Panc1 (cell line): ENCODE measurements around the gene FIGN. TPM values are rescaled to one million over a fixed set of nuclear protein-coding genes. Genes with fewer than 3 reads are reported as not detected.

Experiments used
- ATAC-seq: fragments of 200-7000 bp; cut with Tn5 transposase; 2 replicates; pipeline ENCODE4 v1.9.1; 2020; ENCODE audit warnings: mild to moderate bottlenecking, moderate library complexity
- BruUV-seq: library from RNA; stranded (reverse); fragments of 400-500 nt; replicated peaks from 2 replicates; lab custom pipeline; 2021; lab: Mats Ljungman, UMichigan
- CTCF ChIA-PET: fragments of 300-600 bp; sonication (Branson Sonifier 250); formaldehyde crosslinking; loops from one replicate; lab custom pipeline; 2022; ENCODE audit warnings: antibody characterized with exemption; lab: Charles Lee
- POLR2A ChIA-PET: fragments of 300-600 bp; sonication (Branson Sonifier 250); formaldehyde crosslinking; loops from one replicate; lab custom pipeline; 2022; ENCODE audit warnings: antibody characterized with exemption; lab: Charles Lee
- DNase-seq: peaks from one replicate; pipeline ENCODE4 v3.0.0-alpha.2; 2010; ENCODE audit warnings: low read depth, low spot score
- H3K27ac ChIP-seq: 2 replicates; pipeline ENCODE4 v1.5.1; 2011; ENCODE audit warnings: mild to moderate bottlenecking, low read length, inconsistent platforms
- H3K27me3 ChIP-seq: fragments of 200-500 bp; sonication (Bioruptor generic); 2 replicates; pipeline ENCODE4 v1.6.0; 2014; ENCODE audit warnings: low read length, inconsistent platforms; ENCODE audit not compliant: control insufficient read depth, insufficient read depth
- H3K36me3 ChIP-seq: fragments of 200-500 bp; sonication (Bioruptor generic); 2 replicates; pipeline ENCODE4 v1.5.1; 2014; ENCODE audit warnings: inconsistent platforms, mild to moderate bottlenecking, low read length, moderate library complexity; ENCODE audit not compliant: control insufficient read depth, insufficient read depth
- H3K4me1 ChIP-seq: 2 replicates; pipeline ENCODE4 v1.5.1; 2011; ENCODE audit warnings: inconsistent platforms, mild to moderate bottlenecking, low read length, moderate library complexity; ENCODE audit not compliant: control insufficient read depth, insufficient read depth
- H3K4me3 ChIP-seq, 2 experiments: 2 replicates each; pipeline ENCODE4 v1.5.1; 2011 to 2012; ENCODE audit warnings: low read depth in 2 of 2, low read length in 2 of 2, mild to moderate bottlenecking in 2 of 2, inconsistent platforms in 1 of 2, moderate library complexity in 1 of 2
- H3K9me3 ChIP-seq: fragments of 200-500 bp; sonication (Bioruptor generic); 2 replicates; pipeline ENCODE4 v1.5.1; 2014; ENCODE audit warnings: low read depth, mild to moderate bottlenecking, inconsistent platforms, low read length, moderate library complexity; ENCODE audit not compliant: control insufficient read depth, insufficient read depth
- POLR2AphosphoS5 ChIP-seq: IDR thresholded peaks from 2 replicates; pipeline ENCODE4 v1.6.1; 2012; ENCODE audit warnings: mild to moderate bottlenecking, low read depth, low read length, moderate library complexity
- REST ChIP-seq, 2 experiments: IDR thresholded peaks; 2 replicates each; pipeline ENCODE4 v1.6.1; 2011 to 2012; ENCODE audit warnings: low read depth in 2 of 2, control low read depth in 1 of 2, low read length in 1 of 2, mild to moderate bottlenecking in 1 of 2, moderate library complexity in 1 of 2; ENCODE audit not compliant: insufficient read depth in 1 of 2
- SIN3A ChIP-seq: IDR thresholded peaks from 2 replicates; pipeline ENCODE4 v1.6.1; 2012; ENCODE audit warnings: low read depth, mild to moderate bottlenecking, low read length, moderate library complexity, borderline replicate concordance; ENCODE audit not compliant: insufficient read depth
- TCF7L2 ChIP-seq: IDR thresholded peaks from 2 replicates; pipeline ENCODE4 v1.6.1; 2011; ENCODE audit warnings: mild to moderate bottlenecking, low read depth, low read length, inconsistent platforms
- in situ Hi-C: cut with HindIII; loops from 2 replicates; pipeline ENCODE4 v1.10.0; 2016; ENCODE audit warnings: low sequenced_read_pairs, low pct_unique_long_range_greater_than_20kb
- intact Hi-C: fragments of 100-400 bp; cut with micrococcal nuclease; formaldehyde crosslinking; loops from one replicate; pipeline ENCODE4 v1.10.0; 2022; ENCODE audit not compliant: unreplicated experiment
- total RNA-seq: library from RNA; stranded (reverse); gene quantifications from one replicate; pipeline ENCODE4 v1.2.1, GENCODE V29; 2021; ENCODE audit not compliant: unreplicated experiment
- TF ChIP-seq, protein P1 (sequence below): fragments of 450-650 bp; IDR thresholded peaks from 2 replicates; pipeline ENCODE4 v1.5.1; 2017; ENCODE audit warnings: mild to moderate bottlenecking

The FIGN gene
- total RNA-seq, 1 experiment from 2014 or later: 19.5 TPM

DNA sequence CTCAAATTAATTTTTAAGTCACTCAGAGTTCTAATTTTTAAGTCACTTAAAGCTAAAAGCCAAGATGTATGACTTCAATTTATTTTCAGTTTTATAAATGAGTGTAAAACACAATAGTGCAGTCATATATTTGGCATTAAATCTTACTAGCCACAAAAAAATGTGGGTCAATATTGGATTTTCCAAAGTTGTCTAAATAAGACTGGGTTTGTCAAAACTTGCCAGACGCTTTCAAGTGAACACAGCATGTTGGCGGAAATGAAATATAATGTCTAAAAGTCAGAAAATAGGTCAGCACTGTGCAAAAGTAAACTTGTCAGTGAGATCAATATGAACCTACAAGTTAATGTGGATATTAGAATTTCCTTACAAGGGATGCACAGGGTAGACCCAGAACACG, 128.9 kb downstream of the FIGN start:
- ATAC-seq (no peak), DNase-seq (no peak)
- Histone ChIP-seq H3K4me3 (no peak overlapping the region), H3K27ac (peak overlapping the region; percentile 45; the same call in 1 of the 2 replicates), H3K27me3 (no peaks in the 10 kb centered on the region), H3K9me3 (no peaks in the 10 kb centered on the region), H3K4me1 (peaks cover 36% of the 10 kb centered on the region), H3K36me3 (no peaks in the 10 kb centered on the region; the same call in 1 of the 2 replicates)
- CTCF ChIA-PET: no interaction called here
- TF ChIP-seq, protein P1, sequence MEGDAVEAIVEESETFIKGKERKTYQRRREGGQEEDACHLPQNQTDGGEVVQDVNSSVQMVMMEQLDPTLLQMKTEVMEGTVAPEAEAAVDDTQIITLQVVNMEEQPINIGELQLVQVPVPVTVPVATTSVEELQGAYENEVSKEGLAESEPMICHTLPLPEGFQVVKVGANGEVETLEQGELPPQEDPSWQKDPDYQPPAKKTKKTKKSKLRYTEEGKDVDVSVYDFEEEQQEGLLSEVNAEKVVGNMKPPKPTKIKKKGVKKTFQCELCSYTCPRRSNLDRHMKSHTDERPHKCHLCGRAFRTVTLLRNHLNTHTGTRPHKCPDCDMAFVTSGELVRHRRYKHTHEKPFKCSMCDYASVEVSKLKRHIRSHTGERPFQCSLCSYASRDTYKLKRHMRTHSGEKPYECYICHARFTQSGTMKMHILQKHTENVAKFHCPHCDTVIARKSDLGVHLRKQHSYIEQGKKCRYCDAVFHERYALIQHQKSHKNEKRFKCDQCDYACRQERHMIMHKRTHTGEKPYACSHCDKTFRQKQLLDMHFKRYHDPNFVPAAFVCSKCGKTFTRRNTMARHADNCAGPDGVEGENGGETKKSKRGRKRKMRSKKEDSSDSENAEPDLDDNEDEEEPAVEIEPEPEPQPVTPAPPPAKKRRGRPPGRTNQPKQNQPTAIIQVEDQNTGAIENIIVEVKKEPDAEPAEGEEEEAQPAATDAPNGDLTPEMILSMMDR: no peak
- no peak for TF ChIP-seq SIN3A
- POLR2A ChIA-PET: no interaction called here
- in situ Hi-C loops (no loop called here), intact Hi-C loops (loop anchor here (10.0 kb wide), 1 partner anchor 128 kb away; the partner anchor contains the start of gene FIGN)
- BruUV-seq: no TSS peak

DNA sequence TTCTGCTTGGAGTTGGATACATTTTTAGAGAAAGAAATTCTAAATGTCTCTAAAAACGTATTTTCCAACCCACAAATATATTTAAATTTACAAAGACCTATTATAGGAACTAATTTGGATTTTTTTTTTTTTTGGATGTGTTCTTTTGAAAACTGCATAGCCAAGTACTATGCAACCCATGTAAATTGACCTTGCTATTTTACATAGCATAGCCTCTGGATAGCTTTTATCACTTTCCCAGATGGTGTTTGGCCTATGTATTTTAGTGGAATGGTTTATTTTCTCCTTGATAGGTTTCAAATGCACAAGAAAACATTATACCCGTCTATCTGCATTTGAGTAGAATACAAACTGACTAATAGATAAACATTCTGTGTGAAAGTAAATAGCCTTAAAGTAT, 130.0 kb downstream of the FIGN start:
- Histone ChIP-seq H3K27ac (peak overlapping the region; percentile 58; the same call in 1 of the 2 replicates), H3K4me3 (no peak overlapping the region), H3K27me3 (no peaks in the 10 kb centered on the region), H3K36me3 (no peaks in the 10 kb centered on the region; the same call in 1 of the 2 replicates), H3K4me1 (peaks cover 45% of the 10 kb centered on the region), H3K9me3 (no peaks in the 10 kb centered on the region)
- no peak for ATAC-seq
- in situ Hi-C loops: no loop called here
- no peak for DNase-seq
- no peak for TF ChIP-seq TCF7L2
- no peak for TF ChIP-seq POLR2AphosphoS5
- no peak for TF ChIP-seq SIN3A
- TF ChIP-seq, protein P1: no peak
- TF ChIP-seq REST (IDR thresholded peaks at IDR 0.05; ENCODE audit: insufficient read depth in 1 of 2, low read depth in 2 of 2, low read length in 1 of 2): no peak
- BruUV-seq: no TSS peak
- POLR2A ChIA-PET: no interaction called here
- intact Hi-C loops: loop anchor here (10.0 kb wide), 1 partner anchor 129 kb away; the partner anchor contains the start of gene FIGN
- CTCF ChIA-PET: no interaction called here
